HG03060 (cell line): ENCODE measurements around the gene PNKP.
A peak's percentile ranks its signal among the peaks of the same experiment; 100 is the strongest.

Experiments
- ATAC-seq: cut with Tn5 transposase; IDR thresholded peaks from one replicate; pipeline ENCODE4 v1.9.1; 2021; ENCODE audit warnings: low read depth, moderate number of reproducible peaks; ENCODE audit not compliant: unreplicated experiment

Gene PNKP

DNA sequence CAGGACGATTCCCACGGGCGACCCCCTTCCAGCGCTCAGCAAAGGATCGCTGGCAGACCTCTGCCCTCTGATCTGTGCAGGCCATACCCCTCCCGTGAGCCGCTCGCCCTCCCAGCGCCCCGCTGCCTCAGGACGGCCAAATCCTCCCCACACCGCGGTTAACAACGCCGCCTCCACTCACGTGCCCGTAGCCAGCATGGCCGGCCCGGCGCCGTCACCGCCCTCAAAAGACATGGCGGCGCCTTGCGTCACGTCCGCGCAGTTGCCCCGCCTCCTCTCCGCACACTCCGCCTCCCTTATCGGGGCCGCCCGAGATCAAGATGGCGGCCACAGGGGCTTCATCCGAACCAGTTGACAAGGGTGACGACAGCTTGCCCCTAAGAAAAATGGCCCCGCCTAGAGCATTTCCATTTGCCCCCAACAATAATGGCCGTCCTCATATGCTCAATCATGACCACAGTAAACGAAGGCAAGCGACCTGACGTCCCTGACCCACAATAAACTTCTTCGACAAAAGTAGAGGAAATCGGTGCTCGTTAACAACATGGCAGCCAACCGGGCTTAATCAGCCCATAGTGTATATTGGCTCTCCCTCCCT is 9.1 kb upstream of the PNKP start:
- ATAC-seq, result peak; percentile 30

DNA sequence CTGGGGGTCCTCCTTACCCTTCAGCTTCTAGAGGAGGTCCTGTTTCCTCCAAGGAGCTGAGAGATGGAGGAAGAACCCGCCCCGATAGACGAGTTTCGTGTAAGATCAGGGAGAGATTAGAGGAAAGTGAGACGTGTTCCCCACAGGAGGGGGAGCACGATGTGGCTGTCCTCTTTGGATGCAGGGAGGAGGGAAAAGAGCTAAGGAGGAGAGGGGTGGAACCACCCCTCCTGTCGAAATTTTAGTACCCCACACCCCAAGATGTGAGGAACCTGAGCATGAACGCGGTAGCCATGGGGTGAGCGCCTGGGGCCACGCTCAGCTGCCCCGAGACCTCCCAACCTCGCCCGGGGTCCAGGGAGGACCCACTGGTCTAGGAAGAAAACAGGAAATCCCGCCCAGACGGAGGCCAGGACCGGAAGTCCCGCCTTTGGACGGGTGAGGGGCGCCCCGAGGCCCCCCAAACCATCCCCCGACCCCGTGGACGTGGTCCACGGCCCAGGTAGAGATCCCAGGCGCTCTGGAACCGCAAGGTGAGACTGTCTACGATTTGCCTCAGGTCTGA is 8.6 kb upstream of the PNKP start:
- ATAC-seq, result no peak

DNA sequence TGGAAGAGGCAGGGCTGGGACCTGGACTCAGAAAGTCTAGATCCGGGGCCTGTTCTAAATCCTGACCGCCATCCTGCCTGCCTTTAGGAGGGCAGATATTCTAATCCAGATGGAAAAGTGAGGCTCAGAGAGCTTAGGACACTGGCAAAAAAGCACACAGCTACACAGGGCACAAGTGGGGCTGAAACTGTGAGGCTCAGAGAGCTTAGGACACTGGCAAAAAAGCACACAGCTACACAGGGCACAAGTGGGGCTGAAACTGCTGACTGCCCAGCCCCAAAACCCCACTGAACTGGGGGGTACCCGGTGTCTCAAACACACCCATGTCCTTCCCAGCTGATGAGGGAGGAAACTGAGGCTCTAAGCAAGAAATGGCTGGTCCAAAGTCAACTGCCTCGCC is 7.8 kb upstream of the PNKP start:
- ATAC-seq, result no peak

DNA sequence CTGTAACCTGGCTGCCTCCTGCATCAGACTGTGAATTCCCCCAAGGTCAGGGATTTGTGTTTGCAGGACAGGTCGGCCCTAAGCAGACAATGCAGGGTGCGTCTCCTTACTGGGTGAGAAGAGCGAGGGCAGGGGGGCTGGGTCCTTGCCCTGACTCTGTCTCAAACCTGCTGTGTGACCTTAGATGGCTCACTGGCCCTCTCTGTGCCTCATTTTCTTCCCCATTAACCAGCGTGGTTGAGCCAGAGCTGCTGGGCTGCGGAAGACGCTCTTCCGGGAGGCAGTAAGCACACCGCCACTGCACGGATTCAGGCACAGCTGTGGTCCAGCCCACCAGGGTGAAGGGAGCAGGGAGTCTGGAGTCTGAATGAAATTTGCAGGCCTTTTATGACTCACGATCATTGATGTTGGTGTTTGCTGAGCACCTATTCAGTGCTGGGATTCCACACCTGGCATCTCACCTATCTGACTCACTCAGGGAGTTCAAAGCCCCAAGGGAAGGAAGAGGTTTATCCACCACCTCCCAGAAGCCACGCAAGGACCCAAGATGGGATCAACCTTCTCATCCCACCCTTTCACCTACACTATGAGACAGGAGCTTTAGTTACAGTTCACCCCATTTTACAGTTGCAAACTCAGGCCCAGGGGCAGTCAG is 7.3 kb upstream of the PNKP start:
- ATAC-seq, result no peak

DNA sequence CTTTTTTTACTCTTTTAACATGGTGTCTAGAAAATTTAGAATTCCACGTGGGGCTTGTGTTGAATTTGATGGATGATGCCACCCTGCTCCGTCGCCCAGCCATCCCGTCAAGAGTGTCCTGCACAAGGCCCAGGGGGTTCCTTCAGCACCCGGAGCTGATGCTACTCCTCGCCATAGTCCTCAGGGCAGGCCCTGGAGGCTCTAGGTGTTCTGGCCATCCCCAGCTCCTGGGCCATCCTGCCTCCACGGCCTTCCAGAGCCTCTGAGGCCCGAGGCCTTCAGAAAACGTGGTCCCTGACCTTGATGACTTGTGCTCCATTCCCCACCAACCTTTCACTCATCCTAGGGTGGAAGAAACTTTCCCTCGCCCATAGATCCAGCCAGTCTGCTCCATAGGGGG is 6.5 kb upstream of the PNKP start:
- ATAC-seq, result no peak

DNA sequence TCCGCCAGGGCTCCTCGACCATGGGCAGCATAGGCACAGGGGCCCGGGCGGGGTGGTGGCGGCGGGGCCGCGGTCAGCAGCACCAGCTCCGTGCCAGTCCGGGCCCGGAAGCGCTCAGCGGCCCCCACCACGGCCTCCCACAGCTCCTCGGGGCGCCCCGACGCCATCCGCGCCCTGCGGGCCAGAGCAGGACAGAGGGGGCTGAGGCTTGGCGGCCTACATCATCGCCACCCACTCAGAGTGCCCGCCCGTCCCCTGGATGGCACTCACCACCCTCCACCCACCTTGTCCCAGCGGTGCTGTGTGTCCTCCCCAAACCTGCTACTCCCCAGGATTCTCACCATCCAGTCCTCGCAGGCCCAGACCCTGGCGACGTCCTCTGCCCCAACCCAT is 5.7 kb upstream of the PNKP start:
- ATAC-seq, result no peak

DNA sequence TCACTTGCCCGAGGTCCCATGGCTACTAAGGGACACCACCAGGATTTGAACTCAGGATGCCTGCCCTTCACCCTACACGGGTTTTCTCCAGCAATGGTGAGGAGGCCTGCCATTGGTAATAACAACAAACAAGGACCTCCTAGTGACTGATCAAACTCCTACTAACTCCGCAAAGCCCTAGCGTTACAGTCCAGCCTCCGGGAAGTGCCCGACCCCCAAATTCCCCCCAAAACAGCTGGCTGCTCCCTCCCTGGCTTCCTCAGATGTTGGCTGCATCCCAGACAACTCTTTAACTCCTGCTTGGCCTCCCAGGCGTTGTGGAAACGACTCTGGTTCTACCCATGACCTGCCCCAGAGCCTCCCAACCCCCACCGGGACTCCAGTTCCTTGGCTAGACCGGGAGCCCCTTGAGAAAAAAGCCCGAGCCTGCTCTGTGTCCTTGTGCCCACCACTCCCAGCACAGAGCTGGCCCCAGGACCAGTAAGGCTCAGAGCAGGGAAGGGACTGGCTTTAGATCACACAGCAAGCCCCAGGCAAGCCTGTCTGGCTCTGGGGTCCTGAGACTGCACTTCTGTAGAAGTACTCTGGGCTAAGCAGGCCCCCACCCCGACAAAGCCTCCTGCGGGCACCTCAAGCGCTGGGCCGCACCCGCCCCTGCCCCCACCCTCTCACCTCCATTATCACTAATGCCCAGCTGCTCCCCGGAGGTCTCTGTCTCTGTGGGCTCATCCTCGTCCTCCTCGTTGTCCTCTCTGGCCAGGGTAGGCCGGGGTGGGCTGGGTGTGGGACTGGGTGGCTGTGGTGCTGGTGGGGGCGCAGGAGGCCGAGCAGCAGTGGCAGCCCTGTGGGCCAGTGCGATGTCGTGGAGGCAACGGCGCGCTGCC is 5.1 kb upstream of the PNKP start:
- no peak for ATAC-seq

DNA sequence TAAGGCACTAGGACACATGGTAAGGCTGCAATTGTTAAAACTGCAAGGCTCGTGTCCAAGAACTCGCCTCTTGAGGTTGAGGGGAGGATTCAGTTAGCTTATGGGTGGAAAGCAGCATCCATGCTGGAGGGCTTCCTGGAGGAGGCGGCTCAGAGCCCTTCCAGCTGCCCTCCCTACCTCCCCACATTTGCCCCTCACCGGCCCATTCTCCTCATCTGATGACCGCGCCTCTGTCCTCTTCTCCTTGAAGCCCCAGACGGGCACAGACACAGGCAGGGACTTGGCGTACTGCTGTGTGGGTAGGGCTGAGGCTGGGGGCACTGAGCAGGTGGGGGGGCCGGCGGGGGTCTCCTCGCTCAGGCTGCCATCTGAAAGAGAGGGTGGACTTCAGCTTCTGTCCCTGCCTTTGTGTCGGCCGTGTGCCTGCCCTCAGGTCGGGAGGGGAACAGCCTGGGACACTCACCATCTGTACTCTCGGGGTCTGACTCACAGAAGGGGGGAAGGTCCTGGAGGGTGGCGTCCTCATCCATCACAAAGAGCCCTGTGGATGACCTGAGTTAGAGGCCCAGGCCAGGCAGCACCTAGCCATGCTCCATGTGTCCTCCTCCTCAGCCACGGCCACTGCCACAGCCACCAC is 4.1 kb upstream of the PNKP start:
- ATAC-seq, result no peak

DNA sequence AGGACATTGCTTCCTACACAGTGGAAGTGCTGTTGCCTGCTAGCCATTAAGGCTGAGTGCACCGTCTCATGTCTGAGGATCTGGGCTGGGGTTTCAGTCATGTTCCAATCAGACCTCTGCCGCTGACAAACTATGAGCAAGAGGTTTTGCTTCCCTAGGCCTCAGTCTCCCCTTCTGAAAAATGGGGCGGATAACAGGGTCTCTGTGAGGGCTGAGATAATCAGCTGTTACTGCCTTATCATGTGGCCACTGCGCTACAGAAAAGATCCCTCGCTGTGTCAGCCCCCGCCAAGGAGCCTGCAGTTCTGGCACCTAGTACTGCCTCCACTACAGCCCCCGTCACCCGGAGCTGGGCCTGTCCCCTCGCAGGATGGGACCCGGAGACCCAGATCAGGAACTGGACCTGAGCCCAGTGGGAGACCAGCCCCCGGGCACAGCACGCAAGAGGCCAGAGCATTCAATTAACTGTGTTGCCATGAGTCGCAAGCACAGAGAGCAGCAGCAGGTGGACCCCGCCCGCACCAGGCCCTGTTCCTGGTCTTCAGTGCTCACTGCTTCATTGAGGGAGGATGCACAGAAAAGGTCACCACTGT is 3.0 kb upstream of the PNKP start:
- no peak for ATAC-seq

DNA sequence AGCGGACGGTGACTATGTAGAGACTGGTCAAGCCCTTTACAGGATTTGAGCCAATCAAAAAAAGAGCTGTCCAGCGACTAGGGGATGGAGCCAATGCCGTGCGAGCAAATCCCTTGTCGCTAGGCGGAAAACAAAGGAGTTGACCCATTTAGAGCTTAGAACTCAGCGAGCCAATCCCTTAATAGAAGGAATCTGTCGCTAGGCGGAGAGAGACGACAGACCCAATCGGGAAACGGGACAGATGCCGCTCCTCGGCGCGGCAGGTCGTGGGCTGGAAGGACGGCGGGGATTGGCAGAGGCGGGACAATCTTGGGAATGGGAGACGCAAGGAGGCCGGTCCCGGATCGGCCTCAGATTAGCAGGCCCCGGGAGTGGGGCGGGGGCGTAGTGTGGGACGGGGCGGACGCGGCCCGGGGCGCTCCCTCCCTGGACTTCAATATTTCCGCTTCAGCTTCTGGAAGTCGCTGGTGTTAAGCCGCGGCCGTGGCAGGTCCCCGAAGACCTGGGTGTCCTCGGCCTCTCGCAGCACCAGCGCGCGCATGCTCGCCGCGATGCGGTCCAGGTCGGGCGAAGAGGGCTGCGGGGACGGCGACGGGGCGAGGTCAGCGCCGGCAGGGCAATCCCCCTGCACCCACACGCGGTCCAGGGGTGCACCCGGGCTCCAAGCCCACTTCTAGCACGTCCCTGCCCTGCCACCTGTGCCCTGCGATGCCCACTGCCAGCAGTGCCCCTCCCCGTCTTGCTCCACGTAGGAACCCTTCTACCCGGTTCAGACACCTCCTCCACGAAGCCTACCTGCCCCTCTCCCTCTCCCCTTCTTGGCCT is 2.3 kb upstream of the PNKP start:
- ATAC-seq, result peak; percentile 78

DNA sequence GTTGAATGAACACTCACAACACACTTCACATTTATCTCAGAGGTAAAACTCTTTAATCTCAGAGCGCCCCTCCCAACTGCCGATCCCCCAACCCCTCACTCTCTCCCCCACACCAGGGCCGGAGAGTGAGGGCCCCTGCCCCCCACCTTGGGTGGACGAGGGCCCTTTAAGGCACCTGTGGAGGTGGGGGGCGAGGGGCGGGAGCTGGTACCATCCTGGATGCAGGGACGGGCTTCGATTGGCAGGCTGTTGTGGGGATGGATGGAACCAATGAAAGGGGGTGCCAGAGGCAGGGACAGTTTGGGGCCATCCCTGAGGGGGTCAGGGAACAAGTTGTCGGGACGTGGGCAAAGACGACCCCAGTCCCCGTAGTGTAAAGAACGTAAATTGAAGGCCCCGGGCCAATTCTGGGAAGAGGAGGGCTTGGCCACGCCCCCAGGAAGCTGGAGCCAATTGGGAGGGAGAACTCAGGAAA is 1.7 kb upstream of the PNKP start:
- peak; percentile 5 for ATAC-seq

DNA sequence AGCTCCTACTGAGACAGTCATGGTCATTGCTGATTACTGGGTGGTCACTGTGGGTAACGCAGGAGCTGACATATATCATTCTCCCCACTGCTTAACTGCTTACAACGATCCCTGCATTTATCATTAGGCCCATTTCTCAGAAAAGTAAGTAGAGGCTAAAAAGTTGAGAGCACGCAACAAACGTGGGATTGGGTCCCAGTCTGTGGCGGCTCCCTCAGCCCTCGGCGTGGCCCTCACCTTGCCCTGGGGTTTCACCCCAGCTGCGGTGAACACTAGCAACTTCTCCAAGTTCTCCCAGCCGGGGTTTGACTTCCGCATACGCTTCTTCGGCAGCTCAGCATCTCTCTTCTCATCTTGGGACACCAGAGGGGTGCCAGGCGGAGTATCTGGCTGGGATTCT is 2.5 kb downstream of the PNKP start:
- ATAC-seq, result no peak

DNA sequence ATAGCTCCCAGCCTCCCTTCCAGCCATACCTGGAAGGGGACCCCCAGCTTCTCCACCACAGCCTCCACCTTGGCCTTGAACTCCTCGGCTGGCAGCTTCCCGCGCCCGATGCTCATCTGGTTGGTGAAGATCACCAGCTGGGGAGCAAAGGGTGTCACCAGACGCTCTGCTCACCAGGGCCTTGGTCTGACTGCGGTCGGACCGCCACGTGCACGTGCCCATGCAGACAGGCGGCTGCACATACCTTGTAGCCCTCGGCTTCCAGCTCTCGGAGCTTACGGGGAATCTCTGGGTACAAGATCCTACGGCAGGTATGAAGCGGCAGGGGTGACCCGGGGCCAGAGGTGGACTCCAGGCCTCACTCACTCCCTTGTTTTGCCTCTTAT is 3.4 kb downstream of the PNKP start:
- no peak for ATAC-seq

DNA sequence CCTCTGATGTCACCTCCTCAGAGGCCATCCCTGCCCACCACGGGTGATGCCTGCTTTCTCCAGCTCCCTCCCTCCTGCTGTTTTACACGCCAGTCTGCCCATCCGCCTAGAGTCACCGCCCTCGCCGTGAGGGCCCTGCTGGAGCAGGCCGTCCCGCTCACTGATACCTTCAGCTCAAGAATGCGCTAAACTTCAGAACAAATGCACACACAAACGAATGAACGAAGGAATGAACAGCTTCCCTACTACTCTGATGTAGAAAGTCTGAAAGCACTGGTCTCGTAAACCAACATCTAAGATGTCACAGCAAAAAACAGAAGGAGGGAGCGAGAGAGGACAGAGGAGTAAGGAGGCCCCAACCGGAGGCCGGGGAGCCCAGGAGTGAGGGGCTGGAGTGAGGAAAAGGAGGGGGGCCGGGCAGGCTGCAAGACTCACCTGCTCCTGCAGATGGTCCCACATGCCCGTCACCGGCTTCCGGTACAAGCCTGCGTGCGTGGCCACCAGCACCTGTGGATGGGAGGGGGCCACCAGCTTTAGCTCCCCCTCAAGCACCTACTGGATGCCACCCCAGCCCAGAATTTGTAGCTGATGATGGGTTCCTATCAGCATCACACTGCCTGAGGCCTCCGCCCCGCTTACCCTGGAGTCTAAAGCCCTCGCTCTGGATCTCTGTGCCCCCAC is 4.0 kb downstream of the PNKP start:
- no peak for ATAC-seq

DNA sequence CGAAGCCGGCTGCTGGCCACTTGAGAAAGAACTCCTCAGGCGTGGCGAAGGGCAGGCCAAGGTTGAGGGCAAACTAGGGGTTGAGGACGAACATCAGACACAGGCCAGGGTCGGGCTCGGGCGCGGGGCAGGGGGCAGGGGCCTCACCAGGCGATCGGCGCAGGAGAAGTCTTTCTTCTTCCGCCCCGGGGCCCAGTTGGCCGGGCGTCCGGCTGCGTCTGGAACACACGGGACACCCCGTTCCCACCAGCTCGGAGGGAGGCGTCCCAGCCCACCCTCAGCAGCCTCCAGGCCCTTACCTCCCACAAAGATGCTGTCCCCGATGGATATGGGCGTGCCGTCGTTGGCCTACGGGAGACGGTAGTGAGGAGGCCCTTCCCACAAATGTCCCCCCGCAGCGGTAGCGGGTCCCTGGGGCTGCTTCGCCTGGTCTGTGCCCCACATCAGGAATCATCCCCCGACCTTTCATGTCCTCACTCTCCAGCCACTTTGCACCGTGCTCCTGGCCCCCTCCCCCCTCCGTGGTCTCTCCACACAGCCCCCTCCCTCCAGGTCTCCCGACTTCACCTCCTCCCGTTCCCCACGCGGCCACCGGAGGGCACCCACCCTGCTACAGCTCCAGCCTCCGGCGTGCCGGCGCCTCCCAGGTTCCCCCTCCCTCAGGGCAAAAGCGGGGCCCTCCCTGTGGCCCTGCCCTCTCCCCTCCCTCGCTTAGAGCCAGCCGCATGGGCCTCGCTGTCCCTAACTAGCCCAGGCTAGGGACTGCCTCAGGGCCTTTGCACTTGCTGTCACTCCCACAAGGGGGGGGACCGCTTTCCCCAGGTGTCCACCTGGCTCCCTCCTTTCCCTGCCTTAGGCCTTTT is 4.8 kb downstream of the PNKP start:
- no peak for ATAC-seq

DNA sequence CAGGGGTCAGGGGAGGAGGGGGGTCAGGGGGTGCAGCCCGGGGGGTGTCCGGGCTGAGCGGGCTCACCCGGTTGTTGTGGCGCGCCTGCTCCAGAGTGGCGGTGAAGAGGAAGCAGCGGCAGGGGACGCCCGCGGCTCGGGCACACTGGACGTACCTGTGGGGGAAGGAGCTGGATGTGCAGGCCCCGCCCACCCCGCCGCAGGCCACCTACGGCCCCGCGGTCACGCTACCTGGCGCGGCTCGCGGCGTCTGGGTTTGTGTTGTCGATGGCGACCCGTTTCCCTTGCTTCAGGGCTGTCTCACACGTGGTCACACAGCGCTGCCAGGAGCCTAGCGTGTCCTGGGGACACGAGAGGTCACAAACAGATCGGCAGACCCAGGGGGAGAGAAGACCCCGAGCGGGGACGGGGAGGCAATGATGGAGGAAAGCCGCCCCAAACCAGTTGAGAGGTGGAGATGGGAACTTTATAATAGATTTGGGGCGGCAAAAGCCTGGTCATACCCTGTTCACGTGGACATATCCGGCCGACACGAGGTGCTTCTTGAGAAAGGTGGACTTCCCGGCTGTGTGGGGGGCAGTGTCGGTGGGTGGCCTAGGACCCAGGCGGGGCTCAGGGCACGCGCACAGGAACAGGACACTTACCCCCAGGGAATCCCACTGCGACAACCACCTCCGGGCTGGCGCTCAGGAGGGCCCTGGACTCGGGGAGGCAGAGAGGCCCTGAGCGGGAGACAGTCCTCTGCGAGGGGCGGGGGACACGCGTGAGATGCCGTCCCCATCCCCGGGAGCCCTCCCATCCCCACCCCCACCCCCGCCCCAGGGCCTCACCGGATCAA is 5.6 kb downstream of the PNKP start:
- ATAC-seq, result no peak

DNA sequence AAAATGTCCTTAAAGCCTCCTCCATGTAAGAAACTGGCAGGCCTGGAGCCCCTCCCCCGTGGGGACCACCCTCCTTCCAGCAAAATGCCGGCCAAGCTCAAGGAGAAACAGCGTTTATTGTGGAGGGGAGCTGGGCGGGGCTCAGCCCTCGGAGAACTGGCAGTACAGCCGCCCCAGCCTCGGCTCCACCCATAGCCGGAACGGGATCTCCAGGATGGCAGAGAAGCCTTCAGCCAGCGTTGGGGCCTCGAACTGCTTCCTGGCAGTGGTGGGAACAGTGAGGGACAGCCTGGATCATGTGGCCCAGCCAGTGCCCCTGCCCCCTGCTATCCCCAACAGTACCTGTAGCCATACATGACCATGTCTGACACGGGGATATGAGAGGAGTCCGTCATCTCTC is 6.3 kb downstream of the PNKP start:
- no peak for ATAC-seq
